Measurements from ENCODE around the gene SPPL3. TPM values are rescaled to one million over a fixed set of nuclear protein-coding genes. Genes with fewer than 3 reads are reported as not detected.
A peak's percentile ranks its signal among the peaks of the same experiment; 100 is the strongest.

The SPPL3 gene
- total RNA-seq, 2 donors from 2014 or later, result 27.6 to 29.7 TPM

DNA sequence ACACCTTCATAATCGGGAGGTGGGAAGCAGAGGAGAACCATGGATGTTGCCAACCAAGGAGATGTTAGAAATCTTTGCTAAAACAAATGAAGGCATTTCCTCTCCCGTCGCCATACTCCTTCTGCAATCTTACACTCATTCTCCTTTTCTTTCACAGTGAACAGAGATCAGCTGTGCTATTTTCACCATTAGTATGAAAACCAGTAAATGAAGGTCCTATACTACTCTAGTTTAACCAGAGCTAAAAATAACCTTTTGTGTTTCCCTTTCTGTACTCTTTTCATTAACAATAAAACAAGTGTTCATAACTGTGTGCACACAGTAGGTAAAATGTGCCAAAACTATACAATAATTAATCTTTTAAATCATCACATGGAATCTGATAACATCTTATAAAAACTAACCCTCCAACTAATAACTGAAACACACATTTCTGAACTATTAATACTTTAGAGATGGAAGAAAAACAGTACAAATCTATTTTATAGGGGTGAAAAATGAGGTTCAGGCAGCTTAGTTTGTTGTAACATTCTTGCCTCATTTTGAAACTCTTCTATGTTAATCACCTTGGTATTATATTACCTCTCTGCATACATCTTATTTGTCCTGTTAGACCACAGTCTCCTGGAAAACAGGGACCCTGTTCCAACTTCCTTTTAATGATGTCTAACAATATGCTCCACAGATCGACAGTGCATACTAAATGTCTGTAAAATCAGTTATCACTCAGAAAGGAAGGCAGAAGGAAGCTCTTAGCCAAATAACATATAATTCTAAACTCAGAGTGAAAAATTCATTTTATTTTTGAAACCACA is 69.5 kb downstream of the SPPL3 start:
- ATAC-seq, result no peak
- intact Hi-C loops (cut with DNase I), result no loop called here
- no peak for DNase-seq

DNA sequence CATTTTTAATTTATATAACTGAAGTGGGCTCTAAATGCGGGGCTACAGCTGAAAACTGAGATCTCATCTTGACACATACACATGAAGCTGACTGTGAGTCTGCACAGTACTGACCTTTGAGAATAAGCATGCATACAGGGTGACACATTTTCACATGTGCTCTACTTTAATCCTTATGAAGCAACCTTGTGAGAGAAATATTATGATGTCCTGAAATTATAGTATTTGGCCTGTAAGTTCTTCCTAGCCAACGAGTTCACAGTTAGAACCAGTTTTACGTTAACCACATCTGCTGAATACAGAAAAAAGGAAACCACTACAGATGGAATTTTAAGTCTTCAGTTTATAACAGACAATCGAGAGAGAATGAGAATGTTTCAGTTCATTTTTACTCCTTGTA is 70.3 kb downstream of the SPPL3 start:
- intact Hi-C loops (cut with DNase I), result no loop called here
- ATAC-seq (peak in 1 of 2 donors; percentile 35), DNase-seq (no peak)

DNA sequence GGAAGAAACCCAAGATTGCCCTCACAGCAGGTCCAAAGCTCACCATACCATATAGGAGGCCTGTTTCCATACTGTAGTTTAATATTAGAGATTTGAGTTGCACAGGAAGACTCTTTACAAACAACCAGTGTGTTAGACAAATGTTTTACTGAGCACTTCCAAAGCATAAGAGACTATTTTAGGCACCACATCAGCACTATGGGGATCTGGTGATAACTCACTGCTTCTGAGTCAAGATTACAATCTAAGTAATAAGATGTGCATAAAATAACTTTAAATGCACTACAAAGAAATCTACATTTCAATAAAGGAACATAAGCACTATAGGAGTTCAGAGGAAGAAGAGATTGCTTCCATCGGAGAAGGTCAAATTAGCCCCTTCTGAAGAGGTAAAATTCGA is 71.4 kb downstream of the SPPL3 start:
- no peak for ATAC-seq
- intact Hi-C loops (cut with DNase I), result no loop called here

DNA sequence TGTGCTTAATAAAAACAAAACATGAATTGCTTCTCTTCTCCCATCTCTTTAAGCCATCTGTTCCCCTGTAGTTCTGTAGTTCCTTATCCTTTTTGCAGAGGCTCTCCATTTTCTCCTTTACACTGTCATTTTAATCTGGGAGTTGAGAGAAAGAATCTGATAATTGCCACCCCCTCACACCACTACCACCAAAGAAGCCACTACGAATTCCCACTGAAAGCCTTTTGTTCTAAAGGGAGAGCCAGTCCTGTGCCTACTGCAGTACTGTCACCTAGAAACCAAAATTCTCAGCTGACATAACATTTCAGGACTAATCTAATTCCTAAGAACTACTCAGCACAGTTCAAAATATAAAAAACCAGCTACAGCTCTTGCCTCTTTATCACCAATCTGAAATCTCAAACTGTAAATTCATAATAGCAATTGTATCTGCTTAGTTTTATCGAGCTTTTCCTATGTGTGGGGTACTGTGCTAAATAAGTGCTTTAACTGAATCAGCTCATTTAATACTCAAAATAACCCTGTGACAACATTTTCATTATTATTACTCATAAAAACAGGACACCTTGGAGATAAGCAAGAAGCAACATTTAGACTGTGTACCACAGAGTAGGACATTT is 72.4 kb downstream of the SPPL3 start:
- DNase-seq, result no peak
- no peak for ATAC-seq
- intact Hi-C loops (cut with DNase I), result no loop called here

More for the DNA sequence above, 71.4 kb downstream of the SPPL3 start:
- no peak for DNase-seq

DNA sequence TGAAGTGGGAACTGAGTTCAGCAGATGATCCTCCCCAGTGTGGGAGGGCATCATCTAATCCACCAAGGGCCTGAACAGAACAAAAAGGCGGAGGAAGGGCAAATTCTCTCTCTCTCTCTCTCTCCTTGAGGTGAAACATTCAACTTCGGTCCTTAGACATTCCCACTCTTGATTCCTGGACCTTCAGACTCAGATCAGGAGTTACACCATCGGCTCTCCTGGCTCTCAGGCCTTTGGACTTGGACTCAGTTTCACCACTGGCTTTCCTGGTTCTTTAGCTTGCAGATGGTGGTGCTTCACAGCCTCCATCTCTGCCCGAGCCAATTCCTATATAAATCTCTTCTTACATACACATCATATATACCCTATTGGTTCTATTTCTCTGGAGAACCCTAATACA is 73.2 kb downstream of the SPPL3 start:
- ATAC-seq (no peak), DNase-seq (no peak)
- intact Hi-C loops (cut with DNase I), result no loop called here

DNA sequence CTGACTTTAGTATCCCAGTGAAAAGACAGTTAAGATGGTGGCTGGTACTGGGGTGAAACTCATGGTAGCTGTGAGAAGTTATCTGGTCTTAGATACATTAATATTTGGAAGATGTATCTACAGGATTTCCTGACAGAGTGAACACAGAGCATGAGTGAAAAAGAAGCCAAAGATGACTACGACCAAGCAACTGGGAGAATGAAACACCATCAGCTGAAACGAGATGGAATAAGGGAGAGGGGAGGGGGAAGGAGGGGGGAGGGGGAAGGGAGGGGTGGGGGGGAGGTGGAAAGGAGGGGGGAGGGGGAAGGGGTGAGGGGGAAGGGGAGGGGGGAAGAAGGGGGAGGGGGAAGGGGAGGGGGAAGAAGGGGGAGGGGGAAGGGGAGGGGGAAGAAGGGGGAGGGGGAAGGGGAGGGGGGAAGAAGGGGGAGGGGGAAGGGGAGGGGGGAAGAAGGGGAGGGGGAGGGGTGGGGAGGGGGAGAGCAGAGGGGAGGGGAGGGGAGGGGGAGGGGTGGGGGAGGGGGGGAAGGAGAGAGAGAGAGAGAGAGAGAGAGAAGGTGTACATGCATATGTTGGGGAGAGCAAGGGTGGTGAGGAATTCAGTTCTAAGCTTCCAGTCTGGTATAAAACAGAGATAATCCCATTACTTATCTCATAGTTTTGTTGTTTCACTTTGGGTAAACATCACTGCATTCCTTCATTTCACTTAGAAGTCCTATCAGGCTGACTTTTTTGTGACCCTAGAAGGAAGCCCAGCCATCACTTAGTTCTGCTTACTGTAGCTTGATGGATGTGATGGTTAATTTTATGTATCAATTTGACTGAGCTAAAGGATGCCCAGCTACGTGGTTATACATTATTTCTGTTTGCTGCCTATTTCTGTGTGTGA is 73.9 kb downstream of the SPPL3 start:
- intact Hi-C loops (cut with DNase I), result no loop called here
- ATAC-seq, result no peak

DNA sequence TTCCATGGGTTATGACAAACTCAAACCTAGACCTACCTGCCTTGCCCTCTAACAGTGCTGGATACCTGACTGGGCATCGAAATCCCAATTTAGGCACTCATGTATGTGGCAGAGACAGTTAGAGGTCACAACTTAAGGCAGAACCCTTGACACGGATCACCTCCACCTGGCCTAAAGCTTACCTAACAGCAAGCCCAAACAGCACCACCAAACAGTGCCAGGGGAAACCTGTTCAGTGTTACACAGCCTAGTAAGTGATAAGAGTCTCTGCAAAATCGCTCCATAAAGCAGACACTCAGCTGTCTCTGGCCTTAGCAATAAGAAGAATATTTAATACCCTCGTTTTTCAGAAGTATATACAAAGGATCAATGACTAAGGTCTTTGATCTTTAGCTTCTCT is 77.8 kb downstream of the SPPL3 start:
- DNase-seq, result no peak
- no peak for ATAC-seq
- intact Hi-C loops (cut with DNase I), result no loop called here

More for the DNA sequence above, 73.9 kb downstream of the SPPL3 start:
- no peak for DNase-seq

DNA sequence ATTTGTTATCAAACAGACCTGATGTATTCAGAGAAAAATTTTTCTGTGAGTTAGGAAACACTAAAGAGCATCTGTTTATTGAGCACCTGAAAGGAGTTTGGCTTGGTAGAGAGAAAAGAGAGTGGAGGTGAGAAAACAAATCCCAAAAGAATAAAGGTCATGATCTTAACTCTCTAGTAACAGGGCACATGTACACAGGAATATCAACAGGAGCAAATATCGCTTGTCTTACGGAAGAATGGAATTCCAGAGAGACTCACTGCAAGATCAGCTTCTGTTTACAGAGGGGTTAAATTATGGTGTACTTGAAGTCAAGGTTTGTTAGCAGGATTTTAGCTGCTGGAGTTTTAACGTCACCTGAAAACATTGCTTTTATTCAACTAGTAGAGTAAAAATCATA is 78.8 kb downstream of the SPPL3 start:
- DNase-seq (no peak), ATAC-seq (no peak)
- intact Hi-C loops (cut with DNase I), result no loop called here

DNA sequence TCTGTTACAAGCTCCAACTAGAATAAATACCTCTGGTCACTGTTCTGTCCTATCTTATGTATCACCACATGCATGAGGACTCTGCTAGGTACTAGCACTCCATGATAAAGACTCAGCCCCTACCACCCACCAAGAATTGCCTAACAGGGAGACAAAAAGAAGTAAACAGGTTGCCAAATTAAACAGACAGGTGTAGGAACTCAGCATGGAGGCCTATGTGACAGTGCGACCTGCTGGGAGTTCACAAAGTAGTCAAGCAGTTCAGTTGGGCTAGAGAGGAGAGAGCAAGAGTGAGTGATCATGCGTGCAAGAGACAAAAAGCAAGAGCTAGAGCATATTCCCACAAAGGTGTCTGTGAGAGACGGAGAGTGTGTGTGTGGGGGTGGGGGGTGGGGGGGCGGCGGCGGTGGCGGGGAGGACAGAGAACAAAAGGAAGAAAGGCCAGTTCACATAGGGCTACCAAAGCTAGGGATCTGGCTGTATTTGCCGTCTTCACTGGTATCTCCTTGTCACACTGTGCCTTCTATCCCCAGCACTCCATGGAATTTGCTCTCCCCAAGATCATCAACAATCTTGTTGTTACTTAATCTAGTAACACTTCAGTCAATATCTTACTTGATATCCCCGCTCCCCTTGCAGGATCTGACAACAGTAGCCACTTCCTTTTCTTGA is 81.2 kb downstream of the SPPL3 start:
- ATAC-seq, result no peak
- no peak for DNase-seq
- intact Hi-C loops (cut with DNase I), result no loop called here

DNA sequence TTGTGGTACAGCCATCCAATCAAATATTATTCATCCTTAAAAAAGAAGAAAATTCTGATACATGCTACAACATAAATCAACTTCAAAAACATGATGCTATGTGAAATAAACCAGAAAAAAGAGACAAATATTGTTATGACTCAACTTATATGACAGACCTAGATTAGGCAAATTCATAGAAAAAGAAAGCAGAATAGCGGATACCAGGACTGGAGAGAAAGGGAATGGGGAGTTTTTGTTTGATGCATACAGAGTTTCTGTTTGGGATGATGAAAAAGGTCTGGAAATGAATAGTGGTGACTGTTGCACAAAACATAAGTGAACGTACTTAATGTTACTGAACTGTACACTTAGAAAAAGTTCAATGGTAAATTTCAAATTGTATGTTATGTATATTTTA is 82.3 kb downstream of the SPPL3 start:
- no peak for DNase-seq
- no peak for ATAC-seq
- intact Hi-C loops (cut with DNase I), result no loop called here

DNA sequence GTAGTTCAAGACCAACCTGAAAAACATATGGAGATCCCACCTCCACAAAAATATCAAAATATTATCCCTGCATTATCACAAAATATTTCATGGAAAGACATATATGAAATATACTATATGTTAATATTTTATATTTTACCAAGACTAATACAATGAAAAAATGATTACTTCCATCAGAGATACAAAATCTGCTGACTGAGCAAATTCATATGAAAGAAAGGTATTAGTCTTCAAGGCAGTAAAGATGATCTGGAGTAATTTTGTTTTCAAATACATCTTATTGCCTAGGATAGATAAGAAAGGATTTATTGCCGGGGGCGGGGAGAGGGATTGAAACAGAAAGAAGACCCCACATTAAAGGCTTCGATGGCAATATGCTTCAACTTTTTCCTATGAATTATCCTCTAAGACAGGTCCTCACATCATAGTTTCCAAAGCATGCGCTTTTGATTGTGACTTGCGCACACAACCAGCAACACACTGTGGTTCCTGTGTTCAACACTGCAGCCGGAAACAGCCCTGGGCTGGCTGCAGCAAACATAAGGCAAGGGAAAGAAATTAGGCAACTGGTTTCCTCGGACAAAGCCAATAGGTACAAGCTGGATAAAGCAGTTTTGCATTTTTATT is 83.2 kb downstream of the SPPL3 start:
- ATAC-seq, result no peak
- no peak for DNase-seq
- intact Hi-C loops (cut with DNase I), result no loop called here

DNA sequence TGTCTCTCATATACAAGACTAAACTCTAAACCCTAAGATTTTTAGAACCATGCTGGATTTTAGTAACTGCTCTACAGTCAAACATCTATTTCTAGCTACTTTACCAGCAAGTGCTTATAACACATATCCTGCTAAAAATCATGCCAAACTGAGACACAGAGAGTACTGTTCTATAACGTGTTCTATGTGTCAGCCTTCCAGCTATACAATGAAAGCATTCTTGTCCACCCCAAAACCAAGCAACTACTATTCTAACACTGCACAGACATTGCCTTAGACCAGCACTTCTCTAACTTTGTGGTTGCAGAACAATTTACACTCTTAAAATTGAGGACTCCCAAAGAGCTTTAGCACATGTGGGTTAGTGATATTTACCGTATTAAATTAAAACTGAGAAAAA is 85.7 kb downstream of the SPPL3 start:
- no peak for ATAC-seq
- no peak for DNase-seq
- intact Hi-C loops (cut with DNase I), result no loop called here

DNA sequence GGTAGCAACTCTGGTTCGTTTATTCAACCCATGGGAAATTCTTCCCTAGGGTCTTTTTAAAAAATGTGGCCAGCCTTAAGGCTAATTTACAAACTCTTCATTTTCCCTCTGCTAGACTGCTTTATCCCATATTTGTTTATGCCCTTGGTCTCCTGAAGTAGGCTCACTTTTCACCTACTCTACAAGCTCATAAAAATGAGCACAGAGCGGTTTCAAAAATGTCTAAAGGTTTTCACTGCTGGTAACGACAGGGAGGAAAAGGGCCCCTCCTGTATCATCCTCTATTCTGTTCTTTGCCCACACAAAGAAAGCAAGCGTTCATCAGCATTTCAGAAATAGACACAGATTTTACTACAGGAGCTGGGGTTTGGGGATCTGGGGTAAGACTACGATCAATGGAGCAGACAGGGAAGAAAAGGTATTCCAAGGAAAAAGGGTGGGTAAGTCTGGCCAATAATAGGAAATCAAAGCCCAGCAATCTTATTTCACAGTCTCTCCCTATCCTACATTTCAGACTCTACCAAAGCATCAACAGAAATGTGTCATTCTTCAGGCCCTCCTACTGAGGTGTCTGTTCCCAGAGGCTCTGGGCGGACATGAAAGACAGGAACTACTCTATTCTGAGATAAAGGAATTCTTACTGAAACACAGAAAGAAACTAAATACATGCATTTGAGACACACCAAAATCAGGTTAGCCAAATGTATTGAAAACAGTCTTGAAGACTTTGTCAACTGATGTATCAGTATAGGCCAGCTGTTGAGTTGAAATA is 86.4 kb downstream of the SPPL3 start:
- intact Hi-C loops (cut with DNase I), result no loop called here
- ATAC-seq (no peak), DNase-seq (no peak)

DNA sequence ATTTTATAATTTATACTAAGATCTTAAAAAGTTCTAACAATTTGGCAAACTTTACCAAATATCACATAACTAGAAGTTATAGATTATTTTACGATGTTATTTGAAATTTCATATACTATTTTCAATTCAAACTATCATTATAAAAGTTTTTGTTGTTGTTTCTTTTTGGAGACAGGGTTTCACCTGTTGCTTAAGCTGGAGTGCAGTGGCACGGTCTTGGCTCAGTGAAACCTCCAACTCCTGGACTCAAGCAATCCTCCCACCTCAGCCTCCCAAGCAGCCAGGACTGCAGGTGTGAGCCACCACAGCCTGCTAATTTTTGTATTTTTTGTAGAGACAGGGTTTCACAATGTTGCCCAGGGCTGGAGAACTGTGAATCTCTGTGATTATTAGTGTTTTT is 87.8 kb downstream of the SPPL3 start:
- no peak for DNase-seq
- ATAC-seq, result no peak
- intact Hi-C loops (cut with DNase I), result no loop called here

DNA sequence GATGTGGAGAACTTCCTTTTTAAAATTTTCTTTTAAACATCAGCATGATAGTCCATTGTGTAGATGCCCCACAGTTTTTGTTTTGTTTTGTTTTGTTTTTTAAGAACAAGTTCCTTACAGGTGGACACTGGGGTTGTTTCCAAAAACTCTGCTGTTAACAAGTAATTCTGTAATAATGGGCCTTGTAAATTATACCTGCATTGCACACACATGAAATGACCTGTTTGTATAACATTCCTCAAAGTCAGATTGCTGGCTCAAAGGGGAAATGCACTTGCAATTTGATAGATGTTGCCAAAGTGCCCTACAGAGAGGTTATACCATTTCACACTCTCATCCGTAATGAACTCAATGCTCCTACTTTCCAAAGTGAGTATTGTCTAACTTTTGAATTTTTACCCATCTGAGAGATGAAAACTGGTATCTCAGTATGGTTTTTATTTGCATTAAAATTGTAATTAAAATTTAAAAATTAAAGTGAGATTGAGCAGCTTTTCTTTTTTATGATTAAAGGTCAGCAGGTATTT is 89.2 kb downstream of the SPPL3 start:
- ATAC-seq, result no peak
- intact Hi-C loops (cut with DNase I), result no loop called here

DNA sequence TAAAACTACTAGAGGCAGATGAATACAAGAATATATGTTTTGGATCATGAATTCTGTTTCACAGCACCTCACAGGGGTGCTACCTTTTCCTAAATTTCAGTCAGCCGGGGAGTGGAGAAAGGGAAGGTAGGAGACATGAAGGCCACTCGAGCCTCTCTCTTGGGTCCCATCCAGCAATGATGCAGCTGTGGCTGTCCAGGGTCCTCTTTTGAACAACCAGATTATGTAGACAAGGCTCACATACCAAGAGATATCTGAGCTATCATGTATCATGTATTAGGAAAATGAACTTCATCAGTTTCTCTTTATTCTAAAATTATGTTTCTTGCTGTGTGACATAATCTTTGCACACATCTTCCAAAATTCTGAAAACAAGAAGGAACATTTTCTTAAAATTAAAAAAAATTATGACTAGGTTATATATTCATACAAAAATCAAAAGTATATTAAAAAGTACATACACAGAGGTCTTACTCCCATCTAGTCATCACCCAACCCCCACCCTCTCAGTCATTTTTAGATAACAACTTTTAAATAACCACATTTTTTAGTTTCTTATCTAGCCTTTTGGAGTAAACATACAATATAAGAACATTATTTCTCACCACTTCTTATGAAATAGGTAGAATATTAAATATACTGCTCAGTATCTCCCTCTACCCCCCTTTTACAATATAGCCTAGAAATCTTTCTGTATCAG is 89.8 kb downstream of the SPPL3 start:
- ATAC-seq, result peak in 1 of 2 donors; percentile 21
- DNase-seq, result no peak
- intact Hi-C loops (cut with DNase I), result no loop called here

More for the DNA sequence above, 89.2 kb downstream of the SPPL3 start:
- no peak for DNase-seq

DNA sequence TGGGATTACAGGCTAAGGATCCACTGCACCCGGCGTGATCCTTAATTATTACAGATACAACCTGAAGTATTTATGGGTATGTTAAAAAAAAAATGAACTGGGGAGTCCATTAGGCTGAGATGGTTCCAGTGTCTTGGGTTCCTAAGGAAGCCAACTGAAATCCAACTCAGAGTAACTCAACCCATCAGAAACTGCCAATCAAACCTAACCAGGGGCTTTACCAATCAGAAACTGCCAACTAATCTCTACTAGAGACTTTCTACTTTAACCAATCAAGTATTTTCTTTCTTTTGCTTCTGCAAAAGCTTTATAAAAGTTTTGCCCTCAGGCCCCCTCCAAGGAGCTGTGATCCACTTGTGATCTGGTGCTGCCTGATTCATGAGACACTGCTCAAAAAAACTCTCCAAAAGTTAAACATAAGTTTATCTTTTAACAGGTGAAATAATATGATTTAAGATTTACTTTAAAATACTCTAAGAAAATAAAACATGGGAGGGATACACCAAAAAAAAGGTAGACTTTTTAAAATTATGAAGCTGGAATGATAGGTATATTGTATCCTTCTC is 90.5 kb downstream of the SPPL3 start:
- no peak for ATAC-seq
- DNase-seq, result no peak
- intact Hi-C loops (cut with DNase I), result no loop called here

Data from left cardiac atrium (tissue), 4 donors.